ENCODE results near the gene PDE7B. TPM values are rescaled to one million over a fixed set of nuclear protein-coding genes. Genes with fewer than 3 reads are reported as not detected.

Gene PDE7B
- total and polyA plus RNA-seq, 2 of the 8 experiments (the other 6 are each of a cell fraction or from before 2014, with no cell fraction given), result not detected

DNA sequence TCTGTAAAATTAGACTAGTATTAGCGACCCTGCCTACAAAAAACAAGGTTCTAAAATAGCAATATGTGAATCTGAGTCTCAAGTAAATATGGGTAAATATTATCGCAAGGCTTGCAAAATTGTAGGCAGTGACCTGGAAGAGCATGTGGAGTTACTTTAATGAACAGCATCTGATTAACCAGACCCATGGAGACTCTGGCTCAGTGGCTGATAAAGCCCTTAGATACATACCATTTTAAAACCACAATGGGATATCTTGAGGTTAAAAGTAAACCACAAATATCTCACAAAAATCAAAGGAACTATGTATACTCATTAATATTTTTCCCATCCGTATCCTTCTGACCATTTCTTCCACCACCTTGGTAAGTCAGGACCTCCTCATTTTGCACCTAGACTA lies 211.6 kb downstream of the PDE7B start (continued):
- TF ChIP-seq, protein P1, sequence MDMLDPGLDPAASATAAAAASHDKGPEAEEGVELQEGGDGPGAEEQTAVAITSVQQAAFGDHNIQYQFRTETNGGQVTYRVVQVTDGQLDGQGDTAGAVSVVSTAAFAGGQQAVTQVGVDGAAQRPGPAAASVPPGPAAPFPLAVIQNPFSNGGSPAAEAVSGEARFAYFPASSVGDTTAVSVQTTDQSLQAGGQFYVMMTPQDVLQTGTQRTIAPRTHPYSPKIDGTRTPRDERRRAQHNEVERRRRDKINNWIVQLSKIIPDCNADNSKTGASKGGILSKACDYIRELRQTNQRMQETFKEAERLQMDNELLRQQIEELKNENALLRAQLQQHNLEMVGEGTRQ (IDR thresholded peaks at IDR 0.05; ENCODE audit: low read length), result no peak
- TF ChIP-seq BCL11A (IDR thresholded peaks at IDR 0.05; ENCODE audit: low read depth in 2 of 2, low read length in 2 of 2) (no peak), KDM1A (IDR thresholded peaks at IDR 0.05; ENCODE audit: borderline replicate concordance, low read length) (no peak), CREB1 (IDR thresholded peaks at IDR 0.05) (no peak), KDM5A (IDR thresholded peaks at IDR 0.05; ENCODE audit: low read length) (no peak), SRF (IDR thresholded peaks at IDR 0.05; ENCODE audit: low read depth, low read length) (no peak), RAD21 (IDR thresholded peaks at IDR 0.05 in 1 of 2, conservative IDR thresholded peaks at IDR 0.05 in 1 of 2; ENCODE audit: low read depth in 2 of 2, low read length in 2 of 2) (no peak)

Data from H1 (cell line).